Endothelial cell of umbilical vein (primary cell): ENCODE results near the gene R3HCC1L.

ENCODE experiments used
- CTCF ChIP-seq, 2 donors: IDR thresholded peaks; 1 replicate in 1 of 2; 2 replicates in 1 of 2; pipeline ENCODE4 v1.5.1; 2011; ENCODE audit warnings: low read length in 2 of 2, mild to moderate bottlenecking in 2 of 2, moderate library complexity in 2 of 2, control low read depth in 1 of 2, inconsistent platforms in 1 of 2, low read depth in 1 of 2; ENCODE audit not compliant: insufficient read depth in 1 of 2; ENCODE audit errors: extremely low read depth in 1 of 2
- EZH2 ChIP-seq: IDR thresholded peaks from 2 replicates; pipeline ENCODE4 v1.6.1; 2012; ENCODE audit warnings: borderline replicate concordance, low read depth, mild to moderate bottlenecking, moderate library complexity, low read length, inconsistent platforms; ENCODE audit not compliant: severe bottlenecking
- FOS ChIP-seq: IDR thresholded peaks from 2 replicates; pipeline ENCODE4 v1.6.1; 2011; ENCODE audit warnings: mild to moderate bottlenecking, low read length, moderate library complexity, borderline replicate concordance; ENCODE audit not compliant: insufficient read depth
- MAX ChIP-seq: IDR thresholded peaks from 2 replicates; pipeline ENCODE4 v1.6.1; 2011; ENCODE audit not compliant: insufficient read depth, insufficient read length
- POLR2A ChIP-seq: IDR thresholded peaks from 2 replicates; pipeline ENCODE4 v1.6.1; 2012; ENCODE audit warnings: low read depth, mild to moderate bottlenecking, control low read depth, low read length
- POLR2AphosphoS5 ChIP-seq: IDR thresholded peaks from 2 replicates; pipeline ENCODE4 v1.6.1; 2012; ENCODE audit warnings: low read depth, mild to moderate bottlenecking, control low read depth, low read length, moderate library complexity; ENCODE audit not compliant: insufficient read depth

- TF ChIP-seq EZH2 (no peak), MAX (no peak), CTCF (IDR thresholded peaks at IDR 0.05; ENCODE audit: extremely low read depth in 1 of 2, insufficient read depth in 1 of 2, low read depth in 1 of 2, low read length in 2 of 2) (no peak), POLR2A (no peak), POLR2AphosphoS5 (no peak), FOS (no peak)
These were observed 19.2 kb upstream of the R3HCC1L start for GRCh38 chr10:98115031-98115787.
